EH (cell line): ENCODE measurements around the gene SLC36A1.

Experiments
- DNase-seq: peaks from one replicate; pipeline ENCODE4 v3.0.0-alpha.2; 2015; ENCODE audit warnings: low read depth

Gene SLC36A1

DNA sequence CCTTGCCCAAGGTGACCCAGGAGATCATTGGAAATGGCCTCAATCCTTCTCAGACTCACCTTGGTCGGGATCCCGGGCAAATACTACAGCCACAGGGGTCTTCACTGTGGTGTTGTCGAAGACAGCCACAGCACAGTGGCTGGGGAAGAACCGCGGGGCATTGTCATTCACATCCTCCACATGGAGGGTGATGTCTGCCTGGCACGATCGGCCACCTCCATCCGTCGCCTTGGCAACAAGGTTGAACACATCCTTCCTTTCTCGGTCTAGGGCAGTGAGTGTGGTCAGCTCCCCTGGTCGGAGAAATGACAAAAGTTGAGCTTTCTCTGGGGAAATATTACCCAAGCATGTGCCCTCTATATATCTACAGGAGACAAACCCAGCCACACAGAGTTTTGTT lies 86.9 kb downstream of the SLC36A1 start:
- DNase-seq = no peak

DNA sequence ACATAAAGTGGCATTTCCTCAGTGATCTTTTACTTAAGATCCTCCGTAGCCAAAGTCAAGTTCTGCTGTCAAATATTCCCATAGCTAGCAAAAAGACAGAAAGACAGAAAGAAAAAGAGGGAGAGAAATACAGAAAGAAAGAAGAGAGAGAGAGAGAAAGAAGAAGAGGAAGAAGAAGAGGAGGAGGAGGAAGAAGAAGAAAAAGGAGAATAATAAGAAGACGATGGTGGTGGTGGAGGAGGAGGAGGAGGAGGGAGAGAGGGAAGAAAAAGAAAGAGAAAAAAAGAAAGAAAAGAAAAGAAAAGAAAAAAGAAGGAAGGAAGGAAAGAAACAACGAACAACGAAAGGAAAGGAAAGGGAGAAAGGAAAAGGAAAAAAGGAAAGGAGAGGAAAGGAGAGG lies 89.6 kb downstream of the SLC36A1 start:
- no peak for DNase-seq

GRCh38 chr5:151541571-151541970 lies 94.2 kb downstream of the SLC36A1 start:
- no peak for DNase-seq
